ENCODE measurements around the gene CWC27. TPM values are rescaled to one million over a fixed set of nuclear protein-coding genes. Genes with fewer than 3 reads are reported as not detected.

CWC27 gene
- total RNA-seq, 1 experiment from 2014 or later: 42.7 TPM

DNA sequence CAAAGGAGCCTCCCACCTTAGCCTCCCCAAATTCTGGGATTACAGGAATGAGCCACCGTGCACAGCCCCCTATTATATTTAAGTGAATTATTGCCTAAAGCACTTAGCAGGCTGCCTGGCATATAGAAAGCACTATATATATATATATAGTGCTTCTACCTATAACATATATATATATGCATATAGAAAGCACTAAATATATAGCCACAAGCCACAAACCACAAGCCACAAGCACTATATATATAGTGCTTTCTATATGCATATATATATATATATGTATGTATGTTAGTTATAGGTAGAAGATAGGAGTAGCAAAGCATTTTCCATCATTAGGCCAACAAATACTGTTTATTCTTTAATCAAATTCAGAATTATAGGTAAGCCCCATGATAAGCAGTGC, 185.8 kb downstream of the CWC27 start:
- Mint-ChIP-seq H3K9me3 (no peaks in the 10 kb centered on the region), H3K27me3 (ENCODE audit: low read depth) (no peaks in the 10 kb centered on the region)
- CTCF ChIA-PET: no interaction called here

DNA sequence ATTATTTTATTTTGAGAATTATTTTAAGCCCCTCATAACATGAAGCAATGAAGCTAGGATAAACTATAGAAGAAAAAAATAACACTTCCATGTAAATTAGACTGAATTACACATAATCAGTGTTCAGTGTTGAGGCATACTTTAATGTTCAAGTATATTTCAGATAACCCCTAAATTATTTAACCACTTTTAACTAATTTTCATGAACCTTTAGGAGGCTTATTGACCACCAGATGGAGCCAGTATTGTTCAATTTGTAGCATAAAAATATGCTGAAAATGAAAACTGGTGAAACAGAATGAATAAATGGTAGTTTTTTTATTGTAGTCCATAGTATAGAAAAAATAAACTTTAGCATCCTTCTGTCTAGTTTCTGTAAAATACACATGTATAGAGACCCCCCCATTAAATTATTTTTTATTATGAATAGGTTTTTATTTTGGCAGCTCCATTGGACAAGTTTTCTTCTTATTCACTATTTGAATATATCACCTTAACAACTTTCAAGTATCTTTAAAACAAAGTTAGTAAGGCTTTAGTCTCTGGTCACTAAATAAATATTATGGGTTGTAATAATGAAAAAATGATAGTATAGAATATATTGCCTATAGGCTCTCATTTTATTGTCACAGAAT, 190.1 kb downstream of the CWC27 start:
- Mint-ChIP-seq H3K27ac (no peak overlapping the region), H3K4me3 (no peak overlapping the region), H3K9me3 (peaks cover 17% of the 10 kb centered on the region), H3K27me3 (ENCODE audit: low read depth) (no peaks in the 10 kb centered on the region), H3K4me1 (no peaks in the 10 kb centered on the region), H3K36me3 (peaks cover 17% of the 10 kb centered on the region)
- no peak for DNase-seq (ENCODE audit: low spot score)
- no peak for ATAC-seq
- CTCF ChIA-PET: interaction anchor here (0.9 to 1.7 kb wide), 5 partner anchors 19 to 524 kb away, joined by 3 to 8 read pairs (median 3); no protein-coding TSS in a partner anchor
- POLR2A ChIA-PET: no interaction called here
- TF ChIP-seq NR1H2 (CRISPR knock-in tag; IDR thresholded peaks at IDR 0.05): no peak
- TF ChIP-seq ELF4 (CRISPR knock-in tag; IDR thresholded peaks at IDR 0.05; ENCODE audit: low read depth): no peak
- TF ChIP-seq TEAD4 (CRISPR knock-in tag; IDR thresholded peaks at IDR 0.05): no peak
- no peak for TF ChIP-seq ZNF671 (CRISPR knock-in tag; IDR thresholded peaks at IDR 0.05)
- TF ChIP-seq, protein P1, sequence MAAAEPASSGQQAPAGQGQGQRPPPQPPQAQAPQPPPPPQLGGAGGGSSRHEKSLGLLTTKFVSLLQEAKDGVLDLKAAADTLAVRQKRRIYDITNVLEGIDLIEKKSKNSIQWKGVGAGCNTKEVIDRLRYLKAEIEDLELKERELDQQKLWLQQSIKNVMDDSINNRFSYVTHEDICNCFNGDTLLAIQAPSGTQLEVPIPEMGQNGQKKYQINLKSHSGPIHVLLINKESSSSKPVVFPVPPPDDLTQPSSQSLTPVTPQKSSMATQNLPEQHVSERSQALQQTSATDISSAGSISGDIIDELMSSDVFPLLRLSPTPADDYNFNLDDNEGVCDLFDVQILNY (CRISPR knock-in tag; IDR thresholded peaks at IDR 0.05): no peak
- TF ChIP-seq, protein P2, sequence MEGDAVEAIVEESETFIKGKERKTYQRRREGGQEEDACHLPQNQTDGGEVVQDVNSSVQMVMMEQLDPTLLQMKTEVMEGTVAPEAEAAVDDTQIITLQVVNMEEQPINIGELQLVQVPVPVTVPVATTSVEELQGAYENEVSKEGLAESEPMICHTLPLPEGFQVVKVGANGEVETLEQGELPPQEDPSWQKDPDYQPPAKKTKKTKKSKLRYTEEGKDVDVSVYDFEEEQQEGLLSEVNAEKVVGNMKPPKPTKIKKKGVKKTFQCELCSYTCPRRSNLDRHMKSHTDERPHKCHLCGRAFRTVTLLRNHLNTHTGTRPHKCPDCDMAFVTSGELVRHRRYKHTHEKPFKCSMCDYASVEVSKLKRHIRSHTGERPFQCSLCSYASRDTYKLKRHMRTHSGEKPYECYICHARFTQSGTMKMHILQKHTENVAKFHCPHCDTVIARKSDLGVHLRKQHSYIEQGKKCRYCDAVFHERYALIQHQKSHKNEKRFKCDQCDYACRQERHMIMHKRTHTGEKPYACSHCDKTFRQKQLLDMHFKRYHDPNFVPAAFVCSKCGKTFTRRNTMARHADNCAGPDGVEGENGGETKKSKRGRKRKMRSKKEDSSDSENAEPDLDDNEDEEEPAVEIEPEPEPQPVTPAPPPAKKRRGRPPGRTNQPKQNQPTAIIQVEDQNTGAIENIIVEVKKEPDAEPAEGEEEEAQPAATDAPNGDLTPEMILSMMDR (IDR thresholded peaks at IDR 0.05): no peak
- TF ChIP-seq GTF2I (CRISPR knock-in tag; conservative IDR thresholded peaks at IDR 0.05): no peak
- no peak for TF ChIP-seq JUN (CRISPR knock-in tag; IDR thresholded peaks at IDR 0.05)

More for the DNA sequence above, 185.8 kb downstream of the CWC27 start:
- DNase-seq (ENCODE audit: low spot score) (no peak), ATAC-seq (no peak)
- Mint-ChIP-seq H3K36me3 (no peaks in the 10 kb centered on the region), H3K4me1 (no peaks in the 10 kb centered on the region), H3K4me3 (no peak overlapping the region), H3K27ac (no peak overlapping the region)
- TF ChIP-seq, protein P3, sequence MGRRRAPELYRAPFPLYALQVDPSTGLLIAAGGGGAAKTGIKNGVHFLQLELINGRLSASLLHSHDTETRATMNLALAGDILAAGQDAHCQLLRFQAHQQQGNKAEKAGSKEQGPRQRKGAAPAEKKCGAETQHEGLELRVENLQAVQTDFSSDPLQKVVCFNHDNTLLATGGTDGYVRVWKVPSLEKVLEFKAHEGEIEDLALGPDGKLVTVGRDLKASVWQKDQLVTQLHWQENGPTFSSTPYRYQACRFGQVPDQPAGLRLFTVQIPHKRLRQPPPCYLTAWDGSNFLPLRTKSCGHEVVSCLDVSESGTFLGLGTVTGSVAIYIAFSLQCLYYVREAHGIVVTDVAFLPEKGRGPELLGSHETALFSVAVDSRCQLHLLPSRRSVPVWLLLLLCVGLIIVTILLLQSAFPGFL (CRISPR knock-in tag; IDR thresholded peaks at IDR 0.05; ENCODE audit: borderline replicate concordance): no peak
- TF ChIP-seq ESRRA (CRISPR knock-in tag; IDR thresholded peaks at IDR 0.05; ENCODE audit: borderline replicate concordance): no peak
- TF ChIP-seq SMAD4 (CRISPR knock-in tag; IDR thresholded peaks at IDR 0.05): no peak
- TF ChIP-seq MYBL2 (CRISPR knock-in tag; IDR thresholded peaks at IDR 0.05): no peak
- TF ChIP-seq, protein P4, sequence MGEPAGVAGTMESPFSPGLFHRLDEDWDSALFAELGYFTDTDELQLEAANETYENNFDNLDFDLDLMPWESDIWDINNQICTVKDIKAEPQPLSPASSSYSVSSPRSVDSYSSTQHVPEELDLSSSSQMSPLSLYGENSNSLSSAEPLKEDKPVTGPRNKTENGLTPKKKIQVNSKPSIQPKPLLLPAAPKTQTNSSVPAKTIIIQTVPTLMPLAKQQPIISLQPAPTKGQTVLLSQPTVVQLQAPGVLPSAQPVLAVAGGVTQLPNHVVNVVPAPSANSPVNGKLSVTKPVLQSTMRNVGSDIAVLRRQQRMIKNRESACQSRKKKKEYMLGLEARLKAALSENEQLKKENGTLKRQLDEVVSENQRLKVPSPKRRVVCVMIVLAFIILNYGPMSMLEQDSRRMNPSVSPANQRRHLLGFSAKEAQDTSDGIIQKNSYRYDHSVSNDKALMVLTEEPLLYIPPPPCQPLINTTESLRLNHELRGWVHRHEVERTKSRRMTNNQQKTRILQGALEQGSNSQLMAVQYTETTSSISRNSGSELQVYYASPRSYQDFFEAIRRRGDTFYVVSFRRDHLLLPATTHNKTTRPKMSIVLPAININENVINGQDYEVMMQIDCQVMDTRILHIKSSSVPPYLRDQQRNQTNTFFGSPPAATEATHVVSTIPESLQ (CRISPR knock-in tag; IDR thresholded peaks at IDR 0.05): no peak
- no peak for TF ChIP-seq NFE2L1 (CRISPR knock-in tag; IDR thresholded peaks at IDR 0.05)
- TF ChIP-seq CREM (CRISPR knock-in tag; IDR thresholded peaks at IDR 0.05): no peak
- TF ChIP-seq, protein P5, sequence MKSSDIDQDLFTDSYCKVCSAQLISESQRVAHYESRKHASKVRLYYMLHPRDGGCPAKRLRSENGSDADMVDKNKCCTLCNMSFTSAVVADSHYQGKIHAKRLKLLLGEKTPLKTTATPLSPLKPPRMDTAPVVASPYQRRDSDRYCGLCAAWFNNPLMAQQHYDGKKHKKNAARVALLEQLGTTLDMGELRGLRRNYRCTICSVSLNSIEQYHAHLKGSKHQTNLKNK (CRISPR knock-in tag; IDR thresholded peaks at IDR 0.05): no peak
- no peak for TF ChIP-seq ZNF671 (CRISPR knock-in tag; IDR thresholded peaks at IDR 0.05)
- no peak for TF ChIP-seq ELF4 (CRISPR knock-in tag; IDR thresholded peaks at IDR 0.05; ENCODE audit: low read depth)
- no peak for TF ChIP-seq SP1 (CRISPR knock-in tag; conservative IDR thresholded peaks at IDR 0.05)
- TF ChIP-seq, protein P6, sequence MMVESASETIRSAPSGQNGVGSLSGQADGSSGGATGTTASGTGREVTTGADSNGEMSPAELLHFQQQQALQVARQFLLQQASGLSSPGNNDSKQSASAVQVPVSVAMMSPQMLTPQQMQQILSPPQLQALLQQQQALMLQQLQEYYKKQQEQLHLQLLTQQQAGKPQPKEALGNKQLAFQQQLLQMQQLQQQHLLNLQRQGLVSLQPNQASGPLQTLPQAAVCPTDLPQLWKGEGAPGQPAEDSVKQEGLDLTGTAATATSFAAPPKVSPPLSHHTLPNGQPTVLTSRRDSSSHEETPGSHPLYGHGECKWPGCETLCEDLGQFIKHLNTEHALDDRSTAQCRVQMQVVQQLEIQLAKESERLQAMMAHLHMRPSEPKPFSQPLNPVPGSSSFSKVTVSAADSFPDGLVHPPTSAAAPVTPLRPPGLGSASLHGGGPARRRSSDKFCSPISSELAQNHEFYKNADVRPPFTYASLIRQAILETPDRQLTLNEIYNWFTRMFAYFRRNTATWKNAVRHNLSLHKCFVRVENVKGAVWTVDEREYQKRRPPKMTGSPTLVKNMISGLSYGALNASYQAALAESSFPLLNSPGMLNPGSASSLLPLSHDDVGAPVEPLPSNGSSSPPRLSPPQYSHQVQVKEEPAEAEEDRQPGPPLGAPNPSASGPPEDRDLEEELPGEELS (CRISPR knock-in tag; IDR thresholded peaks at IDR 0.05): no peak
- no peak for TF ChIP-seq ETV6 (CRISPR knock-in tag; IDR thresholded peaks at IDR 0.05)
- TF ChIP-seq, protein P7, sequence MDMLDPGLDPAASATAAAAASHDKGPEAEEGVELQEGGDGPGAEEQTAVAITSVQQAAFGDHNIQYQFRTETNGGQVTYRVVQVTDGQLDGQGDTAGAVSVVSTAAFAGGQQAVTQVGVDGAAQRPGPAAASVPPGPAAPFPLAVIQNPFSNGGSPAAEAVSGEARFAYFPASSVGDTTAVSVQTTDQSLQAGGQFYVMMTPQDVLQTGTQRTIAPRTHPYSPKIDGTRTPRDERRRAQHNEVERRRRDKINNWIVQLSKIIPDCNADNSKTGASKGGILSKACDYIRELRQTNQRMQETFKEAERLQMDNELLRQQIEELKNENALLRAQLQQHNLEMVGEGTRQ (CRISPR knock-in tag; IDR thresholded peaks at IDR 0.05): no peak
- TF ChIP-seq, protein P8, sequence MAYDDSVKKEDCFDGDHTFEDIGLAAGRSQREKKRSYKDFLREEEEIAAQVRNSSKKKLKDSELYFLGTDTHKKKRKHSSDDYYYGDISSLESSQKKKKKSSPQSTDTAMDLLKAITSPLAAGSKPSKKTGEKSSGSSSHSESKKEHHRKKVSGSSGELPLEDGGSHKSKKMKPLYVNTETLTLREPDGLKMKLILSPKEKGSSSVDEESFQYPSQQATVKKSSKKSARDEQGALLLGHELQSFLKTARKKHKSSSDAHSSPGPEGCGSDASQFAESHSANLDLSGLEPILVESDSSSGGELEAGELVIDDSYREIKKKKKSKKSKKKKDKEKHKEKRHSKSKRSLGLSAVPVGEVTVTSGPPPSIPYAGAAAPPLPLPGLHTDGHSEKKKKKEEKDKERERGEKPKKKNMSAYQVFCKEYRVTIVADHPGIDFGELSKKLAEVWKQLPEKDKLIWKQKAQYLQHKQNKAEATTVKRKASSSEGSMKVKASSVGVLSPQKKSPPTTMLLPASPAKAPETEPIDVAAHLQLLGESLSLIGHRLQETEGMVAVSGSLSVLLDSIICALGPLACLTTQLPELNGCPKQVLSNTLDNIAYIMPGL (CRISPR knock-in tag; IDR thresholded peaks at IDR 0.05): no peak
- TF ChIP-seq FOXJ3 (CRISPR knock-in tag; IDR thresholded peaks at IDR 0.05; ENCODE audit: borderline replicate concordance): no peak
- TF ChIP-seq, protein P1 (CRISPR knock-in tag; IDR thresholded peaks at IDR 0.05): no peak
- no peak for TF ChIP-seq SMAD3 (CRISPR knock-in tag; IDR thresholded peaks at IDR 0.05; ENCODE audit: borderline replicate concordance)
- TF ChIP-seq ZBTB21 (CRISPR knock-in tag; IDR thresholded peaks at IDR 0.05; ENCODE audit: borderline replicate concordance): no peak
- POLR2A ChIA-PET: no interaction called here

Measured in WTC11 (cell line).